H1 (cell line): Measurements from ENCODE around the gene CACNA1C. TPM values are rescaled to one million over a fixed set of nuclear protein-coding genes. Genes with fewer than 3 reads are reported as not detected.

ENCODE experiments used
- CTCF ChIA-PET: fragments of 300-600 bp; sonication (Branson Sonifier 250); formaldehyde crosslinking; loops from one replicate; lab custom pipeline; 2021; ENCODE audit not compliant: partially characterized antibody; lab: Charles Lee
- POLR2A ChIA-PET: fragments of 300-600 bp; sonication (Branson Sonifier 250); formaldehyde crosslinking; loops from one replicate; lab custom pipeline; 2021; ENCODE audit warnings: inconsistent platforms; ENCODE audit not compliant: partially characterized antibody; lab: Charles Lee
- DNase-seq, 2 experiments: peaks; one replicate each; pipeline versions ENCODE4 v3.0.0 to v3.0.0-alpha.2; 2010 to 2022; ENCODE audit warnings: low spot score in 2 of 2, low read depth in 1 of 2, mixed read lengths in 1 of 2
- FAIRE-seq: peaks from 2 replicates; lab custom pipeline; 2011; peaks lifted over from hg19 to GRCh38; lab: Jason Lieb, UNC
- H2AFZ ChIP-seq: 2 replicates; pipeline ENCODE4 v1.8.1; 2012; ENCODE audit warnings: low read length, inconsistent platforms
- H2AK5ac ChIP-seq: 2 replicates; pipeline ENCODE4 v1.6.1; 2013; ENCODE audit warnings: low read depth, low read length
- H2BK120ac ChIP-seq: replicated peaks from 2 replicates; pipeline ENCODE3; 2013; ENCODE audit warnings: low read depth, low read length, inconsistent platforms
- H2BK12ac ChIP-seq: 2 replicates; pipeline ENCODE4 v1.6.1; 2013; ENCODE audit warnings: low read depth, low read length
- H2BK15ac ChIP-seq: 2 replicates; pipeline ENCODE4 v1.6.1; 2013; ENCODE audit warnings: low read length
- H2BK20ac ChIP-seq: 2 replicates; pipeline ENCODE4 v1.6.1; 2013; ENCODE audit warnings: low read length
- H2BK5ac ChIP-seq: 2 replicates; pipeline ENCODE4 v1.6.1; 2013; ENCODE audit warnings: low read depth, low read length
- H3K14ac ChIP-seq: 2 replicates; pipeline ENCODE4 v1.6.1; 2013; ENCODE audit warnings: inconsistent platforms; ENCODE audit not compliant: insufficient read length
- H3K18ac ChIP-seq: 2 replicates; pipeline ENCODE4 v1.6.1; 2013; ENCODE audit warnings: low read length; ENCODE audit errors: extremely low read depth
- H3K23ac ChIP-seq: 2 replicates; pipeline ENCODE4 v1.6.1; 2013; ENCODE audit warnings: inconsistent platforms; ENCODE audit not compliant: insufficient read length
- H3K23me2 ChIP-seq: 2 replicates; pipeline ENCODE4 v1.6.1; 2013; ENCODE audit warnings: low read depth, low read length
- H3K27ac ChIP-seq: 2 replicates; pipeline ENCODE4 v1.6.1; 2011; ENCODE audit warnings: low read depth, low read length, inconsistent platforms
- H3K27me3 ChIP-seq, 4 experiments: replicated peaks in 1 of 4; 1 replicate in 1 of 4; 2 replicates in 3 of 4; pipeline versions ENCODE4 v1.6.1 to v1.8.1; 2011 to 2013; ENCODE audit warnings: low read length in 3 of 4, mild to moderate bottlenecking in 3 of 4, inconsistent platforms in 2 of 4, mixed read lengths in 2 of 4, moderate library complexity in 1 of 4; ENCODE audit not compliant: control insufficient read depth in 3 of 4, insufficient read depth in 3 of 4; ENCODE audit errors: extremely low read depth in 1 of 4
- H3K36me3 ChIP-seq, 4 experiments: 2 replicates each; pipeline versions ENCODE4 v1.6.1 to v1.8.1; 2011 to 2013; ENCODE audit warnings: mild to moderate bottlenecking in 4 of 4, low read length in 3 of 4, moderate library complexity in 2 of 4, control low read depth in 1 of 4, inconsistent platforms in 1 of 4; ENCODE audit not compliant: insufficient read depth in 4 of 4, control insufficient read depth in 2 of 4
- H3K4ac ChIP-seq: replicated peaks from 2 replicates; pipeline ENCODE3; 2013; ENCODE audit warnings: low read length, low read depth, mixed read lengths, inconsistent platforms; ENCODE audit not compliant: insufficient read length
- H3K4me1 ChIP-seq, 4 experiments: replicated peaks in 1 of 4; 1 replicate in 1 of 4; 2 replicates in 3 of 4; pipeline versions ENCODE4 v1.6.1 to v1.8.1; 2011 to 2013; ENCODE audit warnings: low read length in 3 of 4, inconsistent platforms in 2 of 4, mixed read lengths in 1 of 4; ENCODE audit not compliant: insufficient read depth in 4 of 4, control insufficient read depth in 3 of 4
- H3K4me2 ChIP-seq, 2 experiments: 2 replicates each; pipeline versions ENCODE4 v1.6.1 to v1.8.1; 2011 to 2013; ENCODE audit warnings: low read depth in 2 of 2, low read length in 2 of 2, control low read depth in 1 of 2, inconsistent platforms in 1 of 2, mild to moderate bottlenecking in 1 of 2; ENCODE audit not compliant: insufficient read depth in 1 of 2
- H3K4me3 ChIP-seq, 4 experiments: fragments of 200-600, 300-600 bp in 1 of 4; sonication (generic), shearing (Covaris generic), sonication (Bioruptor Twin) in 1 of 4; 2 replicates each; pipeline versions ENCODE4 v1.5.1 to v1.8.1; 2011 to 2016; ENCODE audit warnings: low read length in 4 of 4, low read depth in 3 of 4, control low read depth in 2 of 4, inconsistent platforms in 2 of 4, mild to moderate bottlenecking in 2 of 4, mixed read lengths in 1 of 4, moderate library complexity in 1 of 4; ENCODE audit not compliant: insufficient read depth in 2 of 4; ENCODE audit errors: extremely low read depth in 1 of 4
- H3K56ac ChIP-seq: replicated peaks from 2 replicates; pipeline ENCODE3; 2013; ENCODE audit warnings: low read depth, mild to moderate bottlenecking, mixed read lengths, low read length, inconsistent platforms; ENCODE audit not compliant: insufficient read length
- H3K79me1 ChIP-seq: 2 replicates; pipeline ENCODE4 v1.6.1; 2013; ENCODE audit warnings: low read depth, low read length, control low read depth
- H3K79me2 ChIP-seq, 2 experiments: 2 replicates each; pipeline versions ENCODE4 v1.6.1 to v1.8.1; 2012 to 2013; ENCODE audit warnings: low read length in 2 of 2, mild to moderate bottlenecking in 2 of 2, inconsistent platforms in 1 of 2; ENCODE audit not compliant: insufficient read depth in 2 of 2, control insufficient read depth in 1 of 2
- H3K9ac ChIP-seq, 4 experiments: replicated peaks in 1 of 4; 1 replicate in 1 of 4; 2 replicates in 3 of 4; pipeline versions ENCODE4 v1.6.1 to v1.8.1; 2011 to 2013; ENCODE audit warnings: low read depth in 3 of 4, low read length in 3 of 4, control low read depth in 2 of 4, mild to moderate bottlenecking in 2 of 4, moderate library complexity in 2 of 4, inconsistent platforms in 1 of 4; ENCODE audit errors: extremely low read depth in 1 of 4
- H3K9me3 ChIP-seq, 2 experiments: 2 replicates each; pipeline versions ENCODE4 v1.6.1 to v1.8.1; 2012 to 2013; ENCODE audit warnings: mild to moderate bottlenecking in 2 of 2, moderate library complexity in 2 of 2, control low read depth in 1 of 2, inconsistent platforms in 1 of 2, low read depth in 1 of 2, low read length in 1 of 2, mixed read lengths in 1 of 2; ENCODE audit not compliant: insufficient read depth in 2 of 2
- H4K20me1 ChIP-seq, 2 experiments: replicated peaks in 1 of 2; 2 replicates each; pipeline versions ENCODE3 to v1.8.1; 2011 to 2013; ENCODE audit warnings: inconsistent platforms in 2 of 2, low read length in 2 of 2, mild to moderate bottlenecking in 1 of 2; ENCODE audit not compliant: insufficient read depth in 2 of 2, control insufficient read depth in 1 of 2
- H4K5ac ChIP-seq: 2 replicates; pipeline ENCODE4 v1.6.1; 2013; ENCODE audit warnings: low read length, low read depth, mixed read lengths, inconsistent platforms; ENCODE audit not compliant: insufficient read length
- H4K8ac ChIP-seq: 2 replicates; pipeline ENCODE4 v1.8.0; 2013; ENCODE audit warnings: mild to moderate bottlenecking, moderate library complexity, low read length, inconsistent platforms; ENCODE audit not compliant: insufficient read depth; ENCODE audit errors: extremely low read depth
- H4K91ac ChIP-seq: replicated peaks from 2 replicates; pipeline ENCODE3; 2013; ENCODE audit warnings: low read length, mixed read lengths, inconsistent platforms; ENCODE audit not compliant: insufficient read length
- CHD2 ChIP-seq: IDR thresholded peaks from 2 replicates; pipeline ENCODE4 v1.6.1; 2012; ENCODE audit warnings: low read length, improper control_type of control experiment
- CTBP2 ChIP-seq: IDR thresholded peaks from 2 replicates; pipeline ENCODE4 v1.7.0; 2011; ENCODE audit warnings: borderline replicate concordance, mild to moderate bottlenecking, moderate library complexity, mixed read lengths, low read length; ENCODE audit not compliant: insufficient read depth, insufficient read length
- MAFK ChIP-seq: IDR thresholded peaks from 2 replicates; pipeline ENCODE4 v1.6.1; 2012; ENCODE audit warnings: low read depth, mild to moderate bottlenecking, improper control_type of control experiment, low read length
- SUZ12 ChIP-seq: fragments of 200-600 bp; sonication (generic); IDR thresholded peaks from 2 replicates; pipeline ENCODE4 v1.6.1; 2012; ENCODE audit warnings: mild to moderate bottlenecking, inconsistent platforms, low read length, moderate library complexity, mixed read lengths
- TEAD4 ChIP-seq: IDR thresholded peaks from 2 replicates; pipeline ENCODE4 v1.6.1; 2012; ENCODE audit warnings: low read depth, low read length, inconsistent platforms, mixed read lengths
- WGBS, 2 experiments: shearing (Covaris generic) in 1 of 2; methylation state at CpG; one replicate each; pipeline versions ENCODE4 v1.1.6 to v1.1.7; 2013 to 2015; ENCODE audit warnings: low lambda C conversion rate in 2 of 2, mixed read lengths in 2 of 2, inconsistent platforms in 1 of 2, low coverage in 1 of 2, missing lambda C conversion rate in 1 of 2; ENCODE audit not compliant: insufficient replicate concordance in 2 of 2, insufficient coverage in 1 of 2, insufficient read length in 1 of 2; ENCODE audit errors: extremely low coverage in 1 of 2, missing lambda C conversion rate in 1 of 2; 5-methylcytosine and 5-hydroxymethylcytosine counted together
- polyA plus RNA-seq, 7 experiments: library from polyadenylated mRNA; depleted of rRNA in 3 of 7; stranded (reverse) in 5 of 7; unstranded in 2 of 7; fragments of >200 nt in 5 of 7; fragments of 200-250 nt in 2 of 7; gene quantifications; 1 replicate in 5 of 7; 2 replicates in 1 of 7; 4 replicates in 1 of 7; pipeline versions ENCODE4 v1.2.1 to v1.2.3, GENCODE V29; 2011 to 2013; ENCODE audit warnings: missing spikeins in 2 of 7, mixed read lengths in 2 of 7
- total RNA-seq: library from RNA; stranded (reverse); fragmentation: NEBNext Ultra II Directional; extraction: Animal tissue kit (Norgen Biotek cat#: 25700); gene quantifications from 2 replicates; pipeline ENCODE4 v1.2.1, GENCODE V29; 2021
- TF ChIP-seq, protein P1 (sequence below): IDR thresholded peaks from 2 replicates; pipeline ENCODE4 v1.6.1; 2011; ENCODE audit warnings: low read length, improper control_type of control experiment

The CACNA1C gene
- total and polyA plus RNA-seq, 2 of the 8 experiments (the other 6 are each of a cell fraction or from before 2014, with no cell fraction given): 1.3 TPM

DNA sequence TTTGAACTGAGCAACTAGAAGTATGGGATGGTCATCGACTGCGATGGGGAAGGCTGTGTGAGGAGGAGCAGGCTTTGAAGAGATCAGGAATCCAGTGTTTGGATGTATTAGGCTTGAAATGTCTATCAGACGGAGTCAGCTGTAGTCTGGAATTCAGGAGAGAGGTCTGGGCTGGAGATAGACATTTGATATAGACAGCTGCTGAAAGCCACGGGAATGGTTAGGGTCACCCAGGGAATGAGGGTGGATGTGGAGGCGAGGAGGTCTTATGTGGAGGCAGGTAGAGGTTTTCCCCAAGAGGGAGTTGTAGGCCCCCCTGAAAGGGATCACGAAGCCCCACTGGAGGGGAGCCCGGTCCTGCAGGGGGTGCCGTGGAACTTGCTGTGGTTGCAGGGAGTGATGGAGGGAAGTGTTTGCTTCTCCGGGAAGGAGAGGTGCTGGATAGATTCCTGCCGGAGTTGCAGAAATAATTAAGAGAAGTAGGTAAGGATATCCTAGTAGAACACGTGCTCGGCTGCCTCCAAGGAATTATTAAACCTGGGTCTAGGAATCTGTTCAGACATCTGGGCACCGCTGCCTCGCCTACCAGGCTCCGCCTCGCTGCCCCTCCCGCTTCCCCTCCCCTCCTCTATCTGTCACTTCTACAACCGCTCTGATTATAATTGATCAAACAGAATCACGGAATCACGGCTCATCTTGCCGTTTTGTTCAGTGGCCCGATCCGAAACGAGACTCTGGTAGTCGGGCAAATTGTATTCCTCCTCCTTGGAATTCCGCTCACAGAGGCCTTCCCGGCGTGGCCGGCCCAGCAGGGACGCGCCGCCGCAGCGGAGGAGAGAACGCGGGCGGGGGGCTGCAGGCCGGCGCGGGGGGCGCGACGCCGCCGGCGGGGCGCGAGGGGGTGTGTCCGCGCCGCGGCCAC lies 826 bp upstream of the CACNA1C start:
- WGBS, 2 experiments: 33% methylated on average over 19 of the region's 52 CpGs; no CpG with 5 or more reads in 1 of the 2 experiments
- no peak overlapping the region; the same call in 1 of the 2 replicates for H2AK5ac ChIP-seq
- no peak for TF ChIP-seq CTBP2
- no peak for TF ChIP-seq CHD2
- 0 out of 2 replicates have a peak, but pooled peaks have one; percentile 11 for TF ChIP-seq TEAD4
- no peak for TF ChIP-seq MAFK
- TF ChIP-seq, protein P1, sequence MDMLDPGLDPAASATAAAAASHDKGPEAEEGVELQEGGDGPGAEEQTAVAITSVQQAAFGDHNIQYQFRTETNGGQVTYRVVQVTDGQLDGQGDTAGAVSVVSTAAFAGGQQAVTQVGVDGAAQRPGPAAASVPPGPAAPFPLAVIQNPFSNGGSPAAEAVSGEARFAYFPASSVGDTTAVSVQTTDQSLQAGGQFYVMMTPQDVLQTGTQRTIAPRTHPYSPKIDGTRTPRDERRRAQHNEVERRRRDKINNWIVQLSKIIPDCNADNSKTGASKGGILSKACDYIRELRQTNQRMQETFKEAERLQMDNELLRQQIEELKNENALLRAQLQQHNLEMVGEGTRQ: no peak
- no peak for TF ChIP-seq SUZ12
- TF ChIP-seq, all 59 proteins: peak for 1
- Histone ChIP-seq H2AFZ (no peak overlapping the region), H3K27ac (no peak overlapping the region), H3K4me3 (peak overlapping the region; percentile 24 to 72 (median 52)), H3K79me1 (peaks cover 2% of the 10 kb centered on the region; the same call in 1 of the 2 replicates), H3K23me2 (peaks cover 11% of the 10 kb centered on the region; the same call in 1 of the 2 replicates), H4K91ac (no peak overlapping the region), H2BK5ac (no peak overlapping the region), H4K20me1 (peaks cover 0 to 2% of the 10 kb centered on the region in 2 experiments), H3K23ac (no peak overlapping the region), H3K4me2 (peak overlapping the region; percentile 62 to 80), H3K36me3 (no peaks in the 10 kb centered on the region), H3K4ac (no peak overlapping the region), H3K4me1 (peaks cover 5 to 8% (median 7%) of the 10 kb centered on the region in 4 experiments), H2BK20ac (no peak overlapping the region), H3K27me3 (peaks cover 17 to 51% (median 40%) of the 10 kb centered on the region in 4 experiments), H4K8ac (no peak overlapping the region; the same call in 1 of the 2 replicates), H2BK12ac (no peak overlapping the region), H2BK15ac (0 out of 2 replicates have a peak overlapping the region, but pooled peaks have one; percentile 1), H3K18ac (no peak overlapping the region), H3K14ac (no peak overlapping the region), H3K56ac (no peak overlapping the region), H4K5ac (no peak overlapping the region), H3K9me3 (no peaks in the 10 kb centered on the region), H2BK120ac (no peak overlapping the region), H3K9ac (no peak overlapping the region), H3K79me2 (no peaks in the 10 kb centered on the region)
- ChIA-PET POLR2A (no interaction called here), CTCF (interaction anchor here (2.1 kb wide), 1 partner anchor 230 kb away, joined by 5 read pairs; no protein-coding TSS in a partner anchor)
- DNase-seq (peak in 1 of 2 experiments; percentile 58), FAIRE-seq (no peak)
